Pancreas (tissue), 10 donors: ENCODE data around the gene MATR3. TPM values are rescaled to one million over a fixed set of nuclear protein-coding genes. Genes with fewer than 3 reads are reported as not detected.
A peak's percentile ranks its signal among the peaks of the same experiment; 100 is the strongest.

Source experiments
- ATAC-seq, 4 donors: fragments of 200-7000 bp; cut with Tn5 transposase; one replicate each; pipeline versions ENCODE4 v1.8.0 to v1.9.1; 2020; ENCODE audit warnings: mild to moderate bottlenecking in 4 of 4, moderate library complexity in 4 of 4
- DNase-seq, 6 donors: peaks; one replicate each; pipeline ENCODE4 v3.0.0-alpha.2; 2020
- FAIRE-seq: peaks from 2 replicates; lab custom pipeline; 2012; peaks lifted over from hg19 to GRCh38; lab: Jason Lieb, UNC
- H3K27ac ChIP-seq, 4 donors: fragments of 200-600 bp; sonication (generic); 1 replicate in 3 of 4; 2 replicates in 1 of 4; pipeline versions ENCODE4 v1.5.0 to v1.8.0; 2020
- H3K27me3 ChIP-seq, 4 donors: fragments of 200-600 bp; one replicate each; pipeline ENCODE4 v1.8.0; 2021
- H3K36me3 ChIP-seq, 3 donors: fragments of 200-600 bp; sonication (generic) in 1 of 3; one replicate each; pipeline versions ENCODE4 v1.5.0 to v1.8.0; 2020 to 2021
- H3K4me1 ChIP-seq, 3 donors: fragments of 200-600 bp; one replicate each; pipeline ENCODE4 v1.8.0; 2021
- H3K4me3 ChIP-seq, 4 donors: fragments of 200-600 bp; sonication (generic) in 2 of 4; one replicate each; pipeline versions ENCODE4 v1.5.0 to v1.8.0; 2020 to 2021
- H3K9me3 ChIP-seq, 4 donors: fragments of 200-600 bp; one replicate each; pipeline ENCODE4 v1.8.0; 2021
- WGBS, 2 donors: extraction: QIAGEN DNeasy Blood & Tissue Kit; methylation state at CpG; one replicate each; pipeline ENCODE4 v1.1.7; 2013; 5-methylcytosine and 5-hydroxymethylcytosine counted together
- intact Hi-C, 3 donors: fragments of 100-400 bp; cut with DNase I; formaldehyde crosslinking; loops; one replicate each; pipeline versions ENCODE4 v1.11.1 to v1.14.2; 2022
- polyA plus RNA-seq, 2 donors: library from polyadenylated mRNA; stranded (reverse); fragments of 200-250 nt; gene quantifications; one replicate each; pipeline ENCODE4 v1.2.3, GENCODE V29; 2013
- total RNA-seq, 6 donors: library from RNA; stranded (reverse); fragmentation: NEBNext Ultra II Directional in 4 of 6; extraction: Animal tissue kit (Norgen Biotek cat#: 25700) in 4 of 6; gene quantifications; one replicate each; pipeline versions ENCODE4 v1.2.1 to v1.2.4, GENCODE V29; 2021 to 2023
- TF ChIP-seq, protein P1 (sequence below), 4 donors: fragments of 200-600 bp; sonication (generic) in 3 of 4; IDR thresholded peaks; one replicate each; pipeline versions ENCODE4 v1.5.0 to v1.8.0; 2021; ENCODE audit warnings: antibody characterized with exemption in 4 of 4
- donor health status: healthy with polysubstance abuse.
- donor health status: DM: no; HTN: no; CAD: no; lungs with moderate emphysema.
- donor health status: DM: no; HTN: no; CAD: no.
- donor health status: control.
- donor health status: control.
- donor health status: Bipolar disorder and iron deficiency.
- donor health status: DM: yes; HTN: yes; CAD: no.
- donor health status: DM: no; HTN: no; CAD: no.
- donor health status: DM: no; HTN: no; CAD: no.
- donor health status: DM: yes; HTN: yes; CAD: no.

MATR3 gene
- total and polyA plus RNA-seq, 8 donors: 47.0 to 104 (median 77.6) TPM

DNA sequence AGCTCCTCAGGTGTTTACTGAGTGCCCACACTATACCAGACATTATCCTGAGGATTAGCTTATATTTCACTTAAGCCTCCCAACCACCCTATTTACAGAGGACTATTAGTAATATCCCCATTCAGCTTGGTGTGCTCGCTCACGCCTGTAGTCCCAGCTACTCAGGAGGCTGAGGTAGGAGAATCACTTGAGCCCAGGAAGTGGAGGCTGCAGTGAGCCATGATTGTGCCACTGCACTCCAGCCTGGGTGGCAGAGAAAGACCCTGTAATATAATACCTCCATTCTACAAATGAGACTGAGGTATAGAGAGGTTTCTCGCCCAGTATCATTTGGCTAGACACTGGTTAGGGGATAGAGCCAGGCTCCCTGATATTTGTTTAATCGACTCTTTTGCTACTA lies 18.0 kb upstream of the MATR3 start:
- Histone ChIP-seq H3K27ac (peak overlapping the region in 2 of 4 donors; percentile 53 to 55), H3K27me3 (no peaks in the 10 kb centered on the region), H3K9me3 (no peaks in the 10 kb centered on the region), H3K4me1 (peaks cover 6 to 35% (median 8%) of the 10 kb centered on the region in 3 donors), H3K36me3 (no peaks in the 10 kb centered on the region), H3K4me3 (no peak overlapping the region)
- intact Hi-C loops: no loop called here
- TF ChIP-seq, protein P1, sequence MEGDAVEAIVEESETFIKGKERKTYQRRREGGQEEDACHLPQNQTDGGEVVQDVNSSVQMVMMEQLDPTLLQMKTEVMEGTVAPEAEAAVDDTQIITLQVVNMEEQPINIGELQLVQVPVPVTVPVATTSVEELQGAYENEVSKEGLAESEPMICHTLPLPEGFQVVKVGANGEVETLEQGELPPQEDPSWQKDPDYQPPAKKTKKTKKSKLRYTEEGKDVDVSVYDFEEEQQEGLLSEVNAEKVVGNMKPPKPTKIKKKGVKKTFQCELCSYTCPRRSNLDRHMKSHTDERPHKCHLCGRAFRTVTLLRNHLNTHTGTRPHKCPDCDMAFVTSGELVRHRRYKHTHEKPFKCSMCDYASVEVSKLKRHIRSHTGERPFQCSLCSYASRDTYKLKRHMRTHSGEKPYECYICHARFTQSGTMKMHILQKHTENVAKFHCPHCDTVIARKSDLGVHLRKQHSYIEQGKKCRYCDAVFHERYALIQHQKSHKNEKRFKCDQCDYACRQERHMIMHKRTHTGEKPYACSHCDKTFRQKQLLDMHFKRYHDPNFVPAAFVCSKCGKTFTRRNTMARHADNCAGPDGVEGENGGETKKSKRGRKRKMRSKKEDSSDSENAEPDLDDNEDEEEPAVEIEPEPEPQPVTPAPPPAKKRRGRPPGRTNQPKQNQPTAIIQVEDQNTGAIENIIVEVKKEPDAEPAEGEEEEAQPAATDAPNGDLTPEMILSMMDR (IDR thresholded peaks at IDR 0.05): no peak
- FAIRE-seq: no peak
- WGBS, 2 donors: 91 to 94% methylated on average over 4 of the region's 4 CpGs
- ATAC-seq: no peak
- no peak for DNase-seq

- Histone ChIP-seq H3K4me3 (no peak overlapping the region), H3K27me3 (no peaks in the 10 kb centered on the region), H3K27ac (peak overlapping the region in 2 of 4 donors; percentile 53 to 55), H3K4me1 (peaks cover 6 to 35% (median 8%) of the 10 kb centered on the region in 3 donors), H3K36me3 (no peaks in the 10 kb centered on the region), H3K9me3 (no peaks in the 10 kb centered on the region)
- ATAC-seq (no peak), DNase-seq (no peak), FAIRE-seq (no peak)
- 67 to 77% methylated on average over 3 of the region's 3 CpGs for WGBS, 2 donors
- TF ChIP-seq, protein P1 (IDR thresholded peaks at IDR 0.05): no peak
- intact Hi-C loops: no loop called here
Measured at GRCh38 chr5:139275956-139276355, 17.6 kb upstream of the MATR3 start.

DNA sequence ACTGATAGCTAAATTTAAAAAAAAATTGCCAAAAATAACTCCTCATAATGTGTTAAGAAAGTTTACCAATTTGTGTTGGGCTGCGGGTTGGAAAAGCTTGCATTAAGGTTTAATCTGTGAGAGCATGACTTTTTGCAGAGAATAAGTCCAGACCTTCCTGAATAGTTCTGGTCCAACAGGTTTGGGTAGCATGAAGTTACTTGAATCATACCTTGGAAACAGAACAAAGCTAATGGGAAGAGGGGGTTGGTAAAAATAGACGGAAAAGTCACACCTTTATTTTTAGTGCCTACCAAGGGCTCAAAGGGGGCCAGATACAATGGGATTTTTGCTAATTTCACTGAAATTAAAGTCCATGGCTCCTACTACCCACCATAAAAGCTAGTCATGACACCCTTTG lies 17.1 kb upstream of the MATR3 start:
- H3K27ac ChIP-seq: peak overlapping the region in 2 of 4 donors; percentile 53 to 55
- TF ChIP-seq, protein P1 (IDR thresholded peaks at IDR 0.05): no peak
- no peaks in the 10 kb centered on the region for H3K9me3 ChIP-seq
- H3K4me1 ChIP-seq: peaks cover 6 to 36% (median 8%) of the 10 kb centered on the region in 3 donors
- no peak overlapping the region for H3K4me3 ChIP-seq
- no peak for FAIRE-seq
- peak in 2 of 4 donors; percentile 3 to 19 for ATAC-seq
- WGBS, 2 donors: 35 to 37% methylated on average over 2 of the region's 2 CpGs
- intact Hi-C loops: no loop called here
- H3K36me3 ChIP-seq: no peaks in the 10 kb centered on the region
- no peak for DNase-seq
- H3K27me3 ChIP-seq: no peaks in the 10 kb centered on the region

DNA sequence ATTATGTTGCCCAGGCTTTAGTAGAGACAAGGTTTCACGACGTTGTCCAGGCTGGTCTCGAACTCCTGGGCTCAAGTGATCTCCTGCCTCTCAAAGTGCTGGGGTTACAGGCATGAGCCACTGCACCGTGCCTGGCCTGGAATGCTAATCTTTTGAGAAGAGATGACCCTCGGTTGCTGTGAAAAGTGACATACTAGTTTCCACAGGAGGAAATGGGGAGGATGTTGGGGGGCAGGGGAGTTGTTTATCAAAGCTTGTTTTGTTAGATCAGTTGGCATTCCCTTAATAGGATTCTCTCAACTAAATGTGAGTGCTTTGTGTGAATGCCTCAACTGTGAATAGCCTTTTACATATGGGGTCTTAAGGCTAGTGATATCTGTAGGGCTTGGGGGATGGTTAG lies 16.4 kb upstream of the MATR3 start:
- Histone ChIP-seq H3K27ac (no peak overlapping the region), H3K27me3 (no peaks in the 10 kb centered on the region), H3K4me1 (peaks cover 6 to 39% (median 13%) of the 10 kb centered on the region in 3 donors), H3K36me3 (no peaks in the 10 kb centered on the region), H3K4me3 (no peak overlapping the region), H3K9me3 (no peaks in the 10 kb centered on the region)
- ATAC-seq (no peak), FAIRE-seq (no peak), DNase-seq (no peak)
- TF ChIP-seq, protein P1 (IDR thresholded peaks at IDR 0.05): no peak
- 81 to 88% methylated on average over 5 of the region's 5 CpGs for WGBS, 2 donors
- intact Hi-C loops: no loop called here

- no peak for FAIRE-seq
- TF ChIP-seq, protein P1 (IDR thresholded peaks at IDR 0.05): no peak
- Histone ChIP-seq H3K9me3 (no peaks in the 10 kb centered on the region), H3K27ac (no peak overlapping the region), H3K36me3 (peaks cover 0 to 2% (median 0%) of the 10 kb centered on the region in 3 donors), H3K4me3 (no peak overlapping the region), H3K27me3 (no peaks in the 10 kb centered on the region), H3K4me1 (peaks cover 6 to 29% (median 10%) of the 10 kb centered on the region in 3 donors)
- intact Hi-C loops: no loop called here
- no peak for ATAC-seq
- WGBS, 2 donors: 91 to 93% methylated on average over 6 of the region's 6 CpGs
- no peak for DNase-seq
Measured at GRCh38 chr5:139278540-139279274, 14.8 kb upstream of the MATR3 start.
